GM18867 (cell line): ENCODE results near the gene FYN.
"Not testable (repeated sequence)": the region's sequence is repeated elsewhere in the genome, so short reads cannot be mapped to it uniquely, and the experiment has no call there.

Experiments
- ATAC-seq: cut with Tn5 transposase; IDR thresholded peaks from one replicate; pipeline ENCODE4 v1.9.1; 2021; ENCODE audit warnings: mild to moderate bottlenecking, moderate library complexity; ENCODE audit not compliant: unreplicated experiment

FYN gene

DNA sequence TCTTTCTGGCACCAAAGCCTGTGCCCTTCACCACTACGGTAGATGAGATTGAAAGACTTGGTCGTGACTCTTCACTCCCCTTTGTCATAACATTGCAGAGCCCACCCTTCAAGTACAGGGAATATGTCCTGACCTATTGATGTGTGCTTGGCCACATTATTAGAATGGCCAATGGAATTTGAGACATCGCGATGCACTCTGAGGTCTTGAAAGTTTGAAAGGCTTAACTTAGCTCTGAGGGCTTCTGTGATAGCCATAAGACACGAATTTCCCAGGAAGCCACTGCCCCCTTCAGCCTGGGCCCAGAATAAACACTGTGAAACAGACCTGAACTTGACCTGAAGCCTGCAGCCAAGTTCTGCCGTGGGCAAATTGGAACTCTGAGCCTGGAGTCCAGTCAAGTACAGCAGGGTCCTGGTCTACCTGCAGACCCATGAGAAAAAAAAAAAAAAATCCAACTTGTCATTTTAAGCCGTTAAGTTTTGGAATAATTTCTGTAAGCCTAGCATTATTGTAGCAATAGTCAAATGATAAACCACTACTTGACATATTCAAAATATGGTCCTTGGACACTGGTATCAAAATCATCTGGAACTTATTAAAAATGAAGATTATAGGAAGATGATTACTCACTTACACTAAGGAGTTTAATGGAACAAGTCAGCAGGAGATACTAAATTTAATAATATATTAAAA is 230.6 kb downstream of the FYN start:
- ATAC-seq = no peak

- ATAC-seq = no peak
Observed at GRCh38 chr6:111639266-111639665, 234.0 kb downstream of the FYN start.

DNA sequence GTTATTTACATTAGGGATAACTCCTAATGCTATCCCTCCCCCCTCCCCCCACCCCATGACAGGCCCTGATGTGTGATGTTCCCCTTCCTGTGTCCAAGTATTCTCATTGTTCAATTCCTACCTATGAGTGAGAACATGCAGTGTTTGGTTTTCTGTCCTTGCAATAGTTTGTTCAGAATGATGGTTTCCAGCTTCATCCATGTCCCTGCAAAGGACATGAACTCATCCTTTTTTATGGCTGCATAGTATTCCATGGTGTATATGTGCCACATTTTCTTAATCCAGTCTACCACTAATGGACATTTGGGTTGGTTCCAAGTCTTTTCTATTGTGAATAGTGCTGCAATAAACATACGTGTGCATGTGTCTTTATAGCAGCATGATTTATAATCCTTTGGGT is 238.3 kb downstream of the FYN start:
- not testable (repeated sequence) for ATAC-seq

- ATAC-seq = no peak
Observed at GRCh38 chr6:111633822-111634221, 239.4 kb downstream of the FYN start.

- no peak for ATAC-seq
Observed at GRCh38 chr6:111632468-111633247, 240.6 kb downstream of the FYN start.

GRCh38 chr6:111631903-111632460 is 241.3 kb downstream of the FYN start:
- ATAC-seq = no peak

GRCh38 chr6:111631018-111631417 is 242.2 kb downstream of the FYN start:
- no peak for ATAC-seq

DNA sequence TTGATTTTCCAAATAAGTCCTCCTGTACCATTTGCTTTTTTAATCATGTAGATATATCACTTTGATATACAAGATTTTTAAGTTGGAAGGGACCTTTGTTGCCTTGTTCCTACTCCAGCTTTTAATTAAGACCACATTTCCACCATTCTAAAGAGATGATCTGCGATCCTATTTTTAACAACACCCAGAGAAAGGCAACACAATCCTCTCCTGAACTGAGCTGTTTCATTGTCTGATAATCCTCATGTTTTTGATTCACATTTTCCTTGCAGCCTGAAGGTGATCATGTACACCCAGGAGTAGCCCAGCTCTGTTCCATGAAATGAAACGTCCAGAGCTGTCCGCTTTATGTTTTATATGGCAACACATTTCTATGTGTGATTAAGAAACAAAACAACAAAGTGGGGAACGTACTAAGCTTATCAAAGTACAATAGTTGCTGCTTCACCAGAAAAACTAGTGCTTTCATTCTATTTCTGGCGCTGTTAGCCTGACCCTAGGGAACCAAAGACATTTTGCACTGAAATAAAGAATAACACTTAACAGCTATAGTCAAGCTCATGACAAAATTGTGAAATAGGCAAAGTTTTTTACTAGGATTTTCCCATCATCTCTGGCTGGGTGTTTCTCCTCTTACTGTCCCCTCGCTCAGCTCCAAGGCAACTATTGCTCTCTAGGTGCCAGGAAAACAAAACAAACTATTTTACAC is 245.0 kb downstream of the FYN start:
- no peak for ATAC-seq

DNA sequence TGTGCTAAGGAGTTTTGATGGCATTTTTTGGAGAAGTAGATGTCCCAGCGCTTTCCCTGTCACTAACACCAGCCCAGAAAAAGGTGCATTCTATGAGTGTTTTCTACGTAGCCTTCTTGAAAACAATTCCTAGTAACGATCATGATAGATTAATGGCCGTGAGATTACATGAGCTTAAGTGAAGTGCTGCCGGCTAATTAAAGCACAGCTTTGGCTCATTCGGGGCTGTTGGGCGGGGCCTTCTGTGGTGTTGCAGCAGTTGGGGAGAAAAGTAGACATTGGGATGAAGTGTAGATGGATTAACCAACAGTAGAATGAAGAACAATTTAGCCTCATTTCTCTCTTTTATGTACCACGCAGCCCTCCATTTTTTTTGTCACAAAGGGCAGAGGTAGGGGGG is 246.8 kb downstream of the FYN start:
- no peak for ATAC-seq

GRCh38 chr6:111625461-111626391 is 247.5 kb downstream of the FYN start:
- ATAC-seq = no peak

- no peak for ATAC-seq
Observed at GRCh38 chr6:111625099-111625416, 248.2 kb downstream of the FYN start.

DNA sequence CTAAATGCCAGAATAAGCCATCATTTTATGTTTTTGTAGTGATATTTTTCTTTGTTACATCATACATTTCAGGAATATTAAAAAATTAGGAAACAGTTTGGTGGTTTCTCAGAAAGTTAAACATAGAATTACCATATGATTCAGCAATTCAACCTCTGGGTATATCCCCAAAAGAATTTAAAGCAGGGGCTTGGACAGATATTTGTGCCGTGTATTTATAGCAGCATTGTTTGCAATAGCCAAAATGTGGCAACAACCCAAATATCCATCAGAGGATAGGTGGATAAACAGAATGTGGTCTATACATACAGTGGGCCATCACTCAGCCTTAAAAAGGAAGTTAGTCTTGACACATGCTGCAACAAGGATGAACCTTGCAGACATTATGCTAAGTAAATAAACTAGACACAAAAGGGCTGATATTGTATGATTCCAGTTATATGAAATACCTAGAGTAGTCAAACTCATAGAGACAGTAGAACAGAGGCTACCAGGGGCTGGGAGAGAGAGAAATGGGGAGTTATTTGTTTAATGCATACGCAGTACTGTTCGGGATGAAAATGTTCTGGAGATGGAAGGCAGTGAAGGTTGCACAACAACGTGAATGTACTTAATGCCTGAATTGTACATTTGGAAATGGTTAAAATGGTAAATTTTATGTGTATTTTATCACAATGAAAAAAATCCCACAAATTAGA is 248.7 kb downstream of the FYN start:
- ATAC-seq = no peak

DNA sequence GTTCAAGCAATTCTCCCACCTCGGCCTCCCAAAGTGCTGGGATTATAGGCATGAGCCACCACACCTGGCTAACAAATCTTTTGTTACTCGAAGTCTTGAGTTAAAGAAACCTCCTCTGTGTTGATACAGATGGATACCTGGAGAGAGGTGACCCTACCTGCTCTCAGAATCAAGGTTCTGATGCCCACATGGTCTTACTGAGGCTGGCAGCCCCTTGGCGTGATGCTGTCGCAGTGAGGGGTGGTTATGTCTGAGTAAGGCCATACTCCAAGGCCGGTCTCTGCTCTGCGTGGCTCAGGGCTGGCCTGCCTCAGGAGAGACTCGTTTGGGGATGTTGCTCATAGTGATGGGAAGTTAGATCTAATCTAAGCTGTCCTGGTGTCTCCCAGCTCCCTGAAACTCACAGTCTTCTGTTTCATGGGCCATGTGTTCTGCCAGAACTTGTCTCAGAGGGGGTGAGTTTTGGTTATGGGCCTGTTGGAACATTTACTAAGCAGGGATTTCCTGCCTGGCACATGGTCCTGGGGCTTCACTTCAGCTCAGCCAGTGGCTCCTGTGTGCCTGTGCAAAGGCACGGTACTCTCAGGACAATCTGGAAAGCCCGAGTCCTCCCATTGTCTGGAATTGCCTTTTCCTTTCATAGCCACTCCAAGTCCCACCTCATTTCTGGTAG is 250.1 kb downstream of the FYN start:
- no peak for ATAC-seq

DNA sequence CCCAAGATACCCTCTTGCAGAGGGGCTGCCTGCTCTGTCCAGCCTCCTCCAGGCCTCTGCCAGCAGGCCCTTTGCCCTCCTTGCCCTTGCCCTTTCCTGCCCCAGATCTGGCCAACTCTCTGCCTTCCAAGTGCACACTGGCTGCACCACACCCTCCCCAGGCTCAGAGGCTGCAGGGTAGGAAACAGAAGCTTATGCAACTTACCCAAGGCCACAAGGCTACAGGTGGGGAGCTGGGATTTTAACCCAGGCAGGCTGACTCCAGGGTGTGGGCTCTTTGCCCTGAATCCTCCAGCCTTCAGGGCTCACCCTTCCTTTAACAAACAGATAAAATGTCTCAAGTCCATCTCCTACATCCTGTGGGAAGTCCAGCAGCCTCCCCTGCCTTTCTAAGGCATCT is 253.1 kb downstream of the FYN start:
- ATAC-seq = no peak

DNA sequence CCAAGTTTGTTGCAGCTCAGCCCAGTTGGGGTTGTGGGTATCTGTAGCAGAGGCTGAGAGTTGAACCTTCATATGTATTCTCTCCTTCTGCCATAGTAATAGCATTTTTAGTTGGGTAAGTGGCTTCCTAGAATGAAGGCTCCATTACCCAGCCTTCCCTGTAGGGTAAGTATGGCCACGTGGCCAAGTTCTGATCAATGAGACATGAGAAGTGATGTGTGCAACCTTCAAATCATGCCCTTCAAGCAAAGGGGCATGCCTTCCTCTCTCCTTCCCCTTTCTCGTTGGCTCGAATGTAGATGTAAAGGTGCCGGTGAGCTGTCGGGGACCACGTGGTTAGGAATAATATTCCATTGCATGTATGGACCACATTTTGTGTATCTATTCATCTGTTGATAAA is 254.8 kb downstream of the FYN start:
- ATAC-seq = no peak

DNA sequence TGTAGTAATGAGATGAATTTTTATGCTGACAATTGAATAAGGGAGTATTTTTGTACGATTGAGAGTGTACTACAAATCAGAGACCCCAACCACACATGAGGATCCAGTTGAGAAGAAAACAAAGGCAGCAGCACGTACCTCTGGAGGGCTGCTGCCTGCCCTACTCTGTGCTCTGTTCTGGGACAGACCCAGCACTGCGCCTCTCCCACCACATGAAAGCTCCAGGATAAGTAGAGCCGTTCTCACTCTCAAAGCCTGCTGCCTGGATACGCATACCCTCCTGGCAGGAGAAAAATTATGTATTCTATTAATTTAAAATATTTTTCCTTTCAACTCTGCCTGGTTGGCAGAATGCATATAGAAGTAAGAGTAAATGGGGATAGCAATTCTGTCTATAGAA is 256.1 kb downstream of the FYN start:
- no peak for ATAC-seq

DNA sequence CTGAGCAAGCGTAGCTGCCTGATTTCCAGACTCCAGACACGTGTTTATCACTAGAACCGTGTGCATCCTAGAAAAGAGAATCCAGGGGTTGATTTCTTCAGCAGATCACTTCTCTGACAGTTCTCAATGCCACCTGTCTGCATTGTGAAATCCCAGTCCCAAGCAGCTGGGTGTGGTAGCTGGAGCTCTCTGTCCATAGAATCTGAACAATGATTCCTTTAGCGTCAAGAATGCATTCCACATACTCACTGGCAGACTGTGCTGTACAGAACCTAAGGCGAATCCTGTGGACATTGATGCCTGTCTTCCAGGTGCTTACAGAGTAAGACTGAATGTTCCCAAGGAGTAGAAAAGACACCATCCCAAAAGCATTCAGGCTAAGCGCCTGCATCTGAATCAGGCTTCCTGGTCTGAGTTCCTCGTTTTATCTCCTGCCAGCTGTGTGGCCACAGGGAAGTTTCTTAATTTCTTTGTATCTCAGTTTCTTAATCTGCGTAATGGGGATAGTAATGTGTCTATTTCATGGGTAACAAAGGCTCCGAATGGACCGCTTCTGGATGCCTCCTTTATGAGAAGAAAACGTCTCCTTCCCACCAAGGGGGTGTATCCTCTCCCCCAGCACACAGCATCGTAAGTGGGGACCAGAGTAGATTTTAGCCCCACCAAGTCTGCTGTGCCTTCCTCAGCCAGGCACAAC is 257.2 kb downstream of the FYN start:
- ATAC-seq = no peak

- no peak for ATAC-seq
Observed at GRCh38 chr6:111614833-111615582, 258.2 kb downstream of the FYN start.
